Neural progenitor cell (in vitro differentiated cells): ENCODE data around the gene JAZF1. TPM values are rescaled to one million over a fixed set of nuclear protein-coding genes. Genes with fewer than 3 reads are reported as not detected.

ENCODE experiments used
- DNase-seq: peaks from one replicate; pipeline ENCODE4 v3.0.0-alpha.2; 2016; ENCODE audit warnings: low spot score
- H2AFZ ChIP-seq: fragments of 200-600 bp; sonication (generic); replicated peaks from 2 replicates; pipeline ENCODE4 v1.6.1; 2016; ENCODE audit warnings: antibody characterized with exemption
- H3F3A ChIP-seq: fragments of 200-600 bp; sonication (generic); 2 replicates; pipeline ENCODE4 v1.6.1; 2016; ENCODE audit warnings: antibody characterized with exemption, low read depth
- H3K27ac ChIP-seq: fragments of 200-600 bp; sonication (generic); 2 replicates; pipeline ENCODE4 v1.5.1; 2016; ENCODE audit warnings: mild to moderate bottlenecking
- H3K27me3 ChIP-seq: fragments of 200-600 bp; sonication (generic); 2 replicates; pipeline ENCODE4 v1.6.1; 2016; ENCODE audit warnings: mild to moderate bottlenecking, moderate library complexity
- H3K36me3 ChIP-seq: fragments of 200-600 bp; sonication (generic); 2 replicates; pipeline ENCODE4 v1.5.1; 2016
- H3K4me1 ChIP-seq: fragments of 200-600 bp; sonication (generic); 2 replicates; pipeline ENCODE4 v1.6.1; 2016; ENCODE audit warnings: mixed run types
- H3K4me2 ChIP-seq: fragments of 200-600 bp; sonication (generic); 2 replicates; pipeline ENCODE4 v1.6.1; 2016
- H3K4me3 ChIP-seq: fragments of 200-600 bp; sonication (generic); 2 replicates; pipeline ENCODE4 v1.5.1; 2016
- H3K79me2 ChIP-seq: fragments of 200-600 bp; sonication (generic); 2 replicates; pipeline ENCODE4 v1.6.1; 2016; ENCODE audit warnings: low read depth
- H3K9ac ChIP-seq: fragments of 200-600 bp; sonication (generic); 2 replicates; pipeline ENCODE4 v1.6.1; 2016
- H3K9me3 ChIP-seq: fragments of 200-600 bp; sonication (generic); 2 replicates; pipeline ENCODE4 v1.5.1; 2016; ENCODE audit warnings: low read depth
- H4K20me1 ChIP-seq: fragments of 200-600 bp; sonication (generic); 2 replicates; pipeline ENCODE4 v1.6.1; 2016; ENCODE audit warnings: low read depth
- H3K27ac Mint-ChIP-seq: 3 replicates; pipeline ENCODE4 v1.8.0; 2021; ENCODE audit warnings: mixed read lengths
- H3K27me3 Mint-ChIP-seq: 2 replicates; pipeline ENCODE4 v1.8.0; 2022; ENCODE audit warnings: low read depth, mild to moderate bottlenecking, inconsistent platforms, moderate library complexity, mixed read lengths; ENCODE audit not compliant: insufficient read depth
- H3K36me3 Mint-ChIP-seq: 3 replicates; pipeline ENCODE4 v1.8.0; 2021; ENCODE audit warnings: mixed read lengths
- H3K4me1 Mint-ChIP-seq: 3 replicates; pipeline ENCODE4 v1.8.0; 2021; ENCODE audit warnings: mixed read lengths
- H3K4me3 Mint-ChIP-seq: 3 replicates; pipeline ENCODE4 v1.8.0; 2021; ENCODE audit warnings: mild to moderate bottlenecking, moderate library complexity, mixed read lengths
- H3K9me3 Mint-ChIP-seq: 3 replicates; pipeline ENCODE4 v1.8.0; 2020; ENCODE audit warnings: mixed read lengths
- EZH2 ChIP-seq: fragments of 200-600 bp; sonication (generic); IDR thresholded peaks from 2 replicates; pipeline ENCODE4 v1.6.1; 2017; ENCODE audit warnings: antibody characterized with exemption, mild to moderate bottlenecking, moderate library complexity
- EZH2phosphoT487 ChIP-seq: fragments of 200-600 bp; sonication (generic); IDR thresholded peaks from 2 replicates; pipeline ENCODE4 v1.6.1; 2017; ENCODE audit warnings: antibody characterized with exemption
- total RNA-seq: library from RNA; depleted of rRNA; stranded (reverse); fragments of >200 nt; gene quantifications from 2 replicates; pipeline ENCODE4 v1.2.3, GENCODE V29; 2015; ENCODE audit warnings: low replicate concordance
- TF ChIP-seq, protein P1 (sequence below): fragments of 200-600 bp; sonication (generic); IDR thresholded peaks from 2 replicates; pipeline ENCODE4 v1.5.1; 2017; ENCODE audit warnings: antibody characterized with exemption, mild to moderate bottlenecking

The JAZF1 gene
- total RNA-seq, 1 donor from 2014 or later, result 3.1 TPM

- H3K9me3 Mint-ChIP-seq, result no peaks in the 10 kb centered on the region
- no peak overlapping the region for H3K4me3 Mint-ChIP-seq
- H3K36me3 Mint-ChIP-seq, result no peaks in the 10 kb centered on the region
- Histone ChIP-seq H3K27me3 (no peaks in the 10 kb centered on the region), H3K79me2 (no peaks in the 10 kb centered on the region), H3K4me2 (no peak overlapping the region), H4K20me1 (no peaks in the 10 kb centered on the region), H2AFZ (no peak overlapping the region), H3K9me3 (no peaks in the 10 kb centered on the region), H3K9ac (no peak overlapping the region), H3K27ac (no peak overlapping the region), H3K4me3 (no peak overlapping the region), H3K36me3 (no peaks in the 10 kb centered on the region), H3F3A (no peaks in the 10 kb centered on the region), H3K4me1 (peaks cover 10% of the 10 kb centered on the region)
- no peak for DNase-seq
- no peak overlapping the region for H3K27ac Mint-ChIP-seq
- TF ChIP-seq, protein P1, sequence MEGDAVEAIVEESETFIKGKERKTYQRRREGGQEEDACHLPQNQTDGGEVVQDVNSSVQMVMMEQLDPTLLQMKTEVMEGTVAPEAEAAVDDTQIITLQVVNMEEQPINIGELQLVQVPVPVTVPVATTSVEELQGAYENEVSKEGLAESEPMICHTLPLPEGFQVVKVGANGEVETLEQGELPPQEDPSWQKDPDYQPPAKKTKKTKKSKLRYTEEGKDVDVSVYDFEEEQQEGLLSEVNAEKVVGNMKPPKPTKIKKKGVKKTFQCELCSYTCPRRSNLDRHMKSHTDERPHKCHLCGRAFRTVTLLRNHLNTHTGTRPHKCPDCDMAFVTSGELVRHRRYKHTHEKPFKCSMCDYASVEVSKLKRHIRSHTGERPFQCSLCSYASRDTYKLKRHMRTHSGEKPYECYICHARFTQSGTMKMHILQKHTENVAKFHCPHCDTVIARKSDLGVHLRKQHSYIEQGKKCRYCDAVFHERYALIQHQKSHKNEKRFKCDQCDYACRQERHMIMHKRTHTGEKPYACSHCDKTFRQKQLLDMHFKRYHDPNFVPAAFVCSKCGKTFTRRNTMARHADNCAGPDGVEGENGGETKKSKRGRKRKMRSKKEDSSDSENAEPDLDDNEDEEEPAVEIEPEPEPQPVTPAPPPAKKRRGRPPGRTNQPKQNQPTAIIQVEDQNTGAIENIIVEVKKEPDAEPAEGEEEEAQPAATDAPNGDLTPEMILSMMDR, result no peak
- TF ChIP-seq EZH2phosphoT487 (no peak), EZH2 (no peak)
- H3K27me3 Mint-ChIP-seq, result no peaks in the 10 kb centered on the region
- H3K4me1 Mint-ChIP-seq, result peaks cover 15% of the 10 kb centered on the region
These were observed 28.6 kb downstream of the JAZF1 start for GRCh38 chr7:28151965-28152364.

- peaks cover 24% of the 10 kb centered on the region for H3K4me1 Mint-ChIP-seq
- no peaks in the 10 kb centered on the region for H3K9me3 ChIP-seq
- no peak for DNase-seq
- H4K20me1 ChIP-seq, result no peaks in the 10 kb centered on the region
- peaks cover 14% of the 10 kb centered on the region for H3K4me1 ChIP-seq
- TF ChIP-seq, protein P1, result no peak
- TF ChIP-seq EZH2phosphoT487, result no peak
- no peak for TF ChIP-seq EZH2
- H3K79me2 ChIP-seq, result no peaks in the 10 kb centered on the region
- H3K4me2 ChIP-seq, result no peak overlapping the region
- H3K27me3 ChIP-seq, result no peaks in the 10 kb centered on the region
- no peak overlapping the region for H3K27ac ChIP-seq
- peak overlapping the region; percentile 73 for H3K27ac Mint-ChIP-seq
- H3K36me3 Mint-ChIP-seq, result no peaks in the 10 kb centered on the region
- no peak overlapping the region for H2AFZ ChIP-seq
- no peaks in the 10 kb centered on the region for H3F3A ChIP-seq
- H3K9ac ChIP-seq, result no peak overlapping the region
- H3K36me3 ChIP-seq, result no peaks in the 10 kb centered on the region
- H3K27me3 Mint-ChIP-seq, result no peaks in the 10 kb centered on the region
- H3K9me3 Mint-ChIP-seq, result no peaks in the 10 kb centered on the region
- H3K4me3 Mint-ChIP-seq, result no peak overlapping the region
- no peak overlapping the region for H3K4me3 ChIP-seq
These were observed 31.1 kb downstream of the JAZF1 start for GRCh38 chr7:28149291-28150101.

DNA sequence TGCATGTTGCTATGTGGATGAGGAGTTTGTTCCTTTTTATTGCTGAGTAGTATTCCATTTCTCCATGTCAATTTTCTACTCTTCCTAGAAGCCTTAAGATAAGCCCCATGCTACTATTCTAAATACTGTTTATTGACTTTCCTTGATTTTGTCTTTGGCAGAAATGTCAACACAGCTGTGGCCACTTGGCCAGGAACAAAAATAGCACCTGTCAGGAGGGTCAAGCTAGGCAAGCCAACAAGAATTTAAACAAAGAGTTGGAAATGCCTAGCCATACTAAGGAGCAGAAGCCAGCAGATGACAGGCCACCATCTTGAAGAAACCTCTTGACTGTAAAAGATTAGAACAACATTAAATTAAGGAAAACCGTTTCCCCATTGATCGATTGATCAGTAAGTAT lies 34.7 kb downstream of the JAZF1 start:
- H3K9me3 ChIP-seq, result no peaks in the 10 kb centered on the region
- H3K27me3 ChIP-seq, result no peaks in the 10 kb centered on the region
- no peak for DNase-seq
- H3K4me3 Mint-ChIP-seq, result no peak overlapping the region
- H3K27me3 Mint-ChIP-seq, result peaks cover 4% of the 10 kb centered on the region
- H3K36me3 Mint-ChIP-seq, result no peaks in the 10 kb centered on the region
- no peak overlapping the region for H3K27ac ChIP-seq
- H3K9me3 Mint-ChIP-seq, result no peaks in the 10 kb centered on the region
- H3K4me1 ChIP-seq, result peaks cover 18% of the 10 kb centered on the region
- H3K4me1 Mint-ChIP-seq, result peaks cover 34% of the 10 kb centered on the region
- H3K4me2 ChIP-seq, result no peak overlapping the region
- no peak overlapping the region for H3K27ac Mint-ChIP-seq
- H3K9ac ChIP-seq, result no peak overlapping the region
- H2AFZ ChIP-seq, result no peak overlapping the region
- no peaks in the 10 kb centered on the region for H4K20me1 ChIP-seq
- no peaks in the 10 kb centered on the region for H3K36me3 ChIP-seq
- TF ChIP-seq EZH2phosphoT487 (no peak), EZH2 (no peak)
- TF ChIP-seq, protein P1, result no peak
- no peaks in the 10 kb centered on the region for H3F3A ChIP-seq
- no peaks in the 10 kb centered on the region for H3K79me2 ChIP-seq
- H3K4me3 ChIP-seq, result no peak overlapping the region
